ENCODE results near the gene SLC2A4RG. TPM values are rescaled to one million over a fixed set of nuclear protein-coding genes. Genes with fewer than 3 reads are reported as not detected.
A peak's percentile ranks its signal among the peaks of the same experiment; 100 is the strongest.

SLC2A4RG gene
- total RNA-seq, 2 donors from 2014 or later, result 43.5 to 47.0 TPM

DNA sequence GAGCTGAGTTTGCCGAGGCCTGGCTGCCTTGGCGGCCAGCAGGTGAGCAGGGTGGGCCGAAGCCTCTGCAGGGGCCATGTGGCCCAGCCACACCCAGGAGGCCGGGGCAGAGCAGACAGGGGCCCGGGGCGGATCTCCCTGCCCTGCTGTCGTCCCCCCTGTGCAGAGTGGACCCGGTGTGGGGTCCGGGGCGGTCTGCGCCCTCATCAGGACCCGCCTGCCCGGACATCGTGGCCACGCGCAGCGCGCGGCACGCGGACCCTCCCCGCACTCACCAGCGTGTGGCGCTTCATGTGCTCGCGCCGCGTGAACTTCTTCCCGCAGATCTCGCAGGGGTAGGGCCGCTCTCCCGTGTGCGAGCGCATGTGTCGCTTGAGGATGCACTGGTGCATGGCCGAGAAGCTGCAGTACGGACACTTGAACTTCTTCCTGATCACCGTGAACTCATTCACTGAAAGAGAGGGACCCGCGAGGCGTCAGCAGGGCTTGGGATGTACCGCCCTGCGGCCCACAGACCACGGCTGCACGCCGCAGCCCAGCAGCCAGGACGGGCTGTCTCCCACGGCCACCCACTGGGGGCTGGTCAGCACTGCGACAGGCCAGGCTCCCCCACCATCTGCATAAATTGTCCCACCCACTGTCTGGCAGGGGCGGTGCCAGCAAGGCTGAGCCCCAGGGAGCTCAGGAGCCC lies 13.0 kb downstream of the SLC2A4RG start:
- H3K9me3 Mint-ChIP-seq, result no peaks in the 10 kb centered on the region
- H3K4me3 Mint-ChIP-seq, result no peak overlapping the region
- no peaks in the 10 kb centered on the region for H3K36me3 Mint-ChIP-seq (ENCODE audit: insufficient read depth in 2 of 2)
- no peaks in the 10 kb centered on the region for H3K27me3 Mint-ChIP-seq (ENCODE audit: low read depth)
- no peak overlapping the region for H3K27ac Mint-ChIP-seq
- DNase-seq (no peak), ATAC-seq (replicated peaks in 1 of 2) (no peak)
- H3K4me1 Mint-ChIP-seq (ENCODE audit: low read depth), result peaks cover 18% of the 10 kb centered on the region

DNA sequence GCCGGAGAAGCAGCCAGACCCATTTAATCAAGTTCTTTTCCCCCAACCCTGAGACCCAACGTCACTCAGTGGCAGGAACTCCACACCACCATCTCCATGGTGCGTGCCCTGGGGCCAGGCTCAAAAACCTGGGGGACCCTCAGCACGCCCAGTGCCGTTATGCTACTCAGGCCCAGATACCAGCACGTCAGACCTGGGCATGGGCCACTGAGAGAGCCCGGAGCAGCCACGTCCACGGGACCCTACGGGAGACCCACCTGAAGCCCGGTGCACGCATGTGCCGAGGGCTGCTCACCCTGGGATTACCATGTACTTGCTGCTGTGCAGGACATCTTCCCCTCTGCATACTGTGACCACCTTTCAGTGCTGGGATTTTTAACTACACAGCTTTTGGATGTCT lies 13.8 kb downstream of the SLC2A4RG start:
- ATAC-seq (replicated peaks in 1 of 2) (no peak), DNase-seq (no peak)
- Mint-ChIP-seq H3K4me3 (no peak overlapping the region), H3K4me1 (ENCODE audit: low read depth) (peaks cover 18% of the 10 kb centered on the region), H3K27ac (no peak overlapping the region), H3K36me3 (ENCODE audit: insufficient read depth in 2 of 2) (no peaks in the 10 kb centered on the region), H3K9me3 (no peaks in the 10 kb centered on the region), H3K27me3 (ENCODE audit: low read depth) (no peaks in the 10 kb centered on the region)

DNA sequence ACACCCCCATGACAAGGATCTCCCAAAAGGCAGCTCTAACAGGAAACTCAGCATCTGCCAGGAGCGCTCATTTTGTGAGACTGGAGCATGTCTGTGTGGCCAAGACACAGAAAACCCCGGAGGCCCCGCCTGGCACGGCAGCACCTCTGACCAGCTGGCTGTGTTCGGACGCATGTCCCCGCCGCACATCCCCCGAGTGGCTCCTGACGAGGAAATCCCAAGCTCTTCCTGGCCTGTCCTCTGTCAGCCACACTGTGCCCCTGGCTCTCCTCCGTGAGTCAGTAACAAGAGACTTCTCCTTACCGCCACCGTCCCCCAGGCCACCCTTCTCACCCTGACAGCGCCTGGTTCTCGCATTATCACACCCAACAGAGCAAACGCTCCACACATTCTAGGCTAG lies 14.4 kb downstream of the SLC2A4RG start:
- Mint-ChIP-seq H3K27ac (no peak overlapping the region), H3K4me3 (no peak overlapping the region), H3K27me3 (ENCODE audit: low read depth) (no peaks in the 10 kb centered on the region), H3K9me3 (no peaks in the 10 kb centered on the region), H3K36me3 (ENCODE audit: insufficient read depth in 2 of 2) (no peaks in the 10 kb centered on the region), H3K4me1 (ENCODE audit: low read depth) (peaks cover 18% of the 10 kb centered on the region)
- no peak for ATAC-seq (replicated peaks in 1 of 2)
- DNase-seq, result no peak

DNA sequence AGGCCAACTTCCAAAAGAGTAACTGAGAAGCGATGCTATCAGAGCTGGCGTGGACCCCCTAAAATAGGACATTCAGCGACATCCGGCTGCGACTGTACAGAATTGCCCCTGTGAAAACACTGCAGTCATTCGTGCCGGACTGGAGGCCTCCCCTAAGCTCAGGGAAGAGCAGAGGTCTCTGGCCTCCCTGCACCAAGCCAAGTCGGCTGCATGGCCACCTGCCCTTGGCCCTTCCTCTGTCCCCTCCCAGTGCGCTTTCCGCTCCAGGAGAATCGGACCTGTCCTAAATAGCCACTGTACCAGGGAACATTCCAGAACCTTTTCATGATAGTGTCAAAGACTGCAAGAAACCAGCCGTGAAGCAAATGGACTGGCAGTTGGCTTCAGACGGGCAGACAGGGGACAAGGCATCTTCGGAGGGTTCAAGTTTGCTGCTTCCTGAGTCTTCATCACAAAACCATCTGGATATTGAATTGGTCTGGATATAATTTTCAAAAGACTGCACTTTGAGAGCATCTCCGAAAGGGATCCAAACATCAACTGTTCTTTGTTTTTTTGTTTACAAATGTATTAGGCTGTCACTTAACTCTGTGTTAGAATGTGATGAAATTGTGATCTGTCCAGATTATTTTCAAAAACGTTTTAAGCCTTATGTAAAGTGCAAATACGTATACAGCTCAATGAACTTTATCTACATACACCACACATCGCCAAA lies 16.5 kb downstream of the SLC2A4RG start:
- Mint-ChIP-seq H3K27ac (no peak overlapping the region), H3K9me3 (no peaks in the 10 kb centered on the region), H3K27me3 (ENCODE audit: low read depth) (no peaks in the 10 kb centered on the region), H3K36me3 (ENCODE audit: insufficient read depth in 2 of 2) (no peaks in the 10 kb centered on the region), H3K4me1 (ENCODE audit: low read depth) (peaks cover 11% of the 10 kb centered on the region), H3K4me3 (no peak overlapping the region)
- no peak for ATAC-seq (replicated peaks in 1 of 2)
- no peak for DNase-seq

DNA sequence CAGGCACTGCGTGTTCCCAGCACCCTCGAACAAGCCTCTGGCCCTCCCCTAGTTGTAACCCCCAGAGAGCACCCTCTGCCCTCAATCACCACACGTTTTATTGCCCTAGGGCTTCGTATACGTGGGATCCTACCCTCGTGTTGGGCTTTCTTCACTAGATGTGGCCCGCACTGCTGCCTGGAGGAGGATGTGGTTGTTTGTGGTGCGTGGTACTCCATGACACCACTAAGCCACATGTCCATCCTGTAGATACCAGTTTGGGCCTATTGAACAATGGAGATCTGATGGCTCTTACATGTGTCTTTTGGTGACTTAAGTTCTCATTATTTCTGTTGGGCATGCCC lies 17.0 kb downstream of the SLC2A4RG start:
- Mint-ChIP-seq H3K27ac (no peak overlapping the region), H3K4me1 (ENCODE audit: low read depth) (peaks cover 8% of the 10 kb centered on the region), H3K4me3 (no peak overlapping the region), H3K27me3 (ENCODE audit: low read depth) (no peaks in the 10 kb centered on the region), H3K36me3 (ENCODE audit: insufficient read depth in 2 of 2) (no peaks in the 10 kb centered on the region), H3K9me3 (no peaks in the 10 kb centered on the region)
- DNase-seq, result no peak
- peak in 1 of 2 donors; percentile 83 for ATAC-seq (replicated peaks in 1 of 2)

DNA sequence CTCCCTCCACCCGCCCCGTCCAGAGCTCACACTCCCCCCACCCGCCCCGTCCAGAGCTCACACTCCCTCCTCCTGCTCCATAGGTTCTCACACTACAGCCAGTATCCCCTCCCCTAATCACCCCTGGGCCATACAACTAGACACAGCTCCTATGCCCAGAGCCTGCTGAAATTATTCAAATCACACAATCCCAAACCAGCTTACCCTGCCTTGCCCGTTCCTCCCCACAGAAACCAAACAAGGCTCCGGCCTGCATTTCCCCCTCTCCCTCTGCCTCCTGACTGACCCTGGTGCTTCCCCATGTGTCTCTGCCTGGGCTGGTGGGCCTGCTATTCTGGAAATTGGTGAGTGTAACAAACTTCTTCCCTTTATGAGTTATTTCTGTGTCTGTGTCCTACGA lies 18.6 kb downstream of the SLC2A4RG start:
- Mint-ChIP-seq H3K27me3 (ENCODE audit: low read depth) (no peaks in the 10 kb centered on the region), H3K27ac (no peak overlapping the region), H3K4me3 (no peak overlapping the region), H3K36me3 (ENCODE audit: insufficient read depth in 2 of 2) (no peaks in the 10 kb centered on the region), H3K4me1 (ENCODE audit: low read depth) (peaks cover 8% of the 10 kb centered on the region), H3K9me3 (no peaks in the 10 kb centered on the region)
- ATAC-seq (replicated peaks in 1 of 2), result no peak
- DNase-seq, result no peak

DNA sequence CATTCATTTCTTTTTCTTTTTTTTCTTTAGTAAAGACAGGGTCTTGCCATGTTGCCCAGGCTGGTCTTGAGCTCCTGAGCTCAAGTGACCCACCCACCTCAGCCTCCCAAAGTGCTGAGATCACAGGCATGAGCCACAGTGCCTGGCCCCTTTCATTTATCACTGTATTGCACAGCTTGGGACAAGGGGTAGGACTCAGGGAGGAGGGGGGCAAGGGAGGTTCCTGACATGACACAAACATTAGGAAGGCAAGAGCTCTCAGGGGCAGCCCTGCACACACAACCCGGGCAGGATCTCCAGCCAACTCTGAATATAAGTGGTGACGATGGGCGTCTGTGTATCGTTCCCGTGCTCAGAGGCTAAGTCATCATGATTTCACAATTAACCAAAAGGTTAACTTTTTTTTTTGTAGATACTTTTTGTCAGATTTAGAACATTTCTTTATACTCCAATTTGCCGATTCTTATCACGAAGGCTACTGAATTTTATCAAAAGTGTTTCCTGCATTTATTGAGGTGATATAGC lies 19.9 kb downstream of the SLC2A4RG start:
- H3K4me3 Mint-ChIP-seq, result no peak overlapping the region
- ATAC-seq (replicated peaks in 1 of 2) (no peak), DNase-seq (no peak)
- no peaks in the 10 kb centered on the region for H3K9me3 Mint-ChIP-seq
- peaks cover 8% of the 10 kb centered on the region for H3K4me1 Mint-ChIP-seq (ENCODE audit: low read depth)
- H3K27ac Mint-ChIP-seq, result no peak overlapping the region
- H3K36me3 Mint-ChIP-seq (ENCODE audit: insufficient read depth in 2 of 2), result no peaks in the 10 kb centered on the region
- H3K27me3 Mint-ChIP-seq (ENCODE audit: low read depth), result no peaks in the 10 kb centered on the region

DNA sequence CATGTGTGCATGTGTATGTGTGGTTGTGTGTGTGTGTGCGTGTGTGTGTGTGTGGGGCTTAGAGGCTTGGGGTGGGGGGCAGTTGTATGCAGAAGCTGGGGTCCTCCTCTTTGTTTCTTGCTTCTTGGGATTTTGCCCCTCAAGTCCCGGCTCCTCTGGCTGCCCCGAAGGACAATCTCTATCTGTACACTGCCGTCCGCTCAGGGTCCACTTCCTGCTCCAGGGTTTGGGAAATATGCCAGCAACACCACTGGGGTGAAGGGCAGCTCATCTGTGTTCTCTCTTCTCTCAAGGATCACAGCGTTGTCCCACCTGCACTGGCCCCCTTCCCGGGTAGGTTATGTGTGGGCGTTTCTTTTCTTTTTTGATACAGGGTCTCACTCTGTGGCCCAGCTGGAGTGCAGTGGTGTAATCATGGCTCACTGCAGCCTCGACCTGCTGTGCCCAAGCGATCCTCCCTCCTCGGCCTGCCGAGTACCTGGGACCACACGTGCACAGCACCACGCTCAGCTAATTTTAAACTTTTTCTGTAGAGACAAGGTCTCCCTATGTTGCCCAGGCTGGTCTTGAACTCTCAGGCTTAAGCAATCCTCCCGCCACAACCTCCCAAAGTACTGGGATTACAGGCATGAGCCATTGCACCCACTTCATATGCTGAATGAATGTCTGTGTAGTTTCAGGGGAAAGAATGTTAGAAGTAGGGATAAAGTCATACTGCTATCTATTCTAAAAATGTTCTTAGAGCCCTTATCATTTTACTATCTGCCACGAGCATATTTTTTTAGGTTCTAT lies 25.7 kb downstream of the SLC2A4RG start:
- DNase-seq, result no peak
- Mint-ChIP-seq H3K4me1 (ENCODE audit: low read depth) (no peaks in the 10 kb centered on the region), H3K36me3 (ENCODE audit: insufficient read depth in 2 of 2) (no peaks in the 10 kb centered on the region), H3K27ac (no peak overlapping the region), H3K9me3 (no peaks in the 10 kb centered on the region), H3K4me3 (no peak overlapping the region), H3K27me3 (ENCODE audit: low read depth) (no peaks in the 10 kb centered on the region)
- no peak for ATAC-seq (replicated peaks in 1 of 2)

DNA sequence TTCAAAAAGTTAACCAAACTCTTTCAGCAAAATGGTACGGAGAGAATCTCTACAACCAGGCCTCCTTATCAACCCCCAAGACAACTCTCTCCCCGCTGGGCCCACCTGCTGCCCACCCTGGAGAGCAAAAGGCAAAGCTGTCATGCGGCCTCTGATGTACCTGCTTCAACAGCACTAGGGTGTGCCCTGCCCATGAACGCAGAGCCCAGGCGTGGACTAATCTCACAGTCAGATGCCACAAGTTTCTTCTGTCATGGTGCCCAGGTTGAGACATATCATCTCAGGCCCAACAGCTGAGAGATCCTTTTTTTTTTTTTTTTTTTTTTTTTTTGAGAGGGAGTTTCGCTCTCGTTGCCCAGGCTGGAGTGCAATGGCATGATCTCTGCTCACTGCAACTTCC lies 26.3 kb downstream of the SLC2A4RG start:
- no peaks in the 10 kb centered on the region for H3K9me3 Mint-ChIP-seq
- H3K27ac Mint-ChIP-seq, result no peak overlapping the region
- ATAC-seq (replicated peaks in 1 of 2) (no peak), DNase-seq (no peak)
- no peaks in the 10 kb centered on the region for H3K27me3 Mint-ChIP-seq (ENCODE audit: low read depth)
- H3K4me1 Mint-ChIP-seq (ENCODE audit: low read depth), result no peaks in the 10 kb centered on the region
- no peak overlapping the region for H3K4me3 Mint-ChIP-seq
- no peaks in the 10 kb centered on the region for H3K36me3 Mint-ChIP-seq (ENCODE audit: insufficient read depth in 2 of 2)

DNA sequence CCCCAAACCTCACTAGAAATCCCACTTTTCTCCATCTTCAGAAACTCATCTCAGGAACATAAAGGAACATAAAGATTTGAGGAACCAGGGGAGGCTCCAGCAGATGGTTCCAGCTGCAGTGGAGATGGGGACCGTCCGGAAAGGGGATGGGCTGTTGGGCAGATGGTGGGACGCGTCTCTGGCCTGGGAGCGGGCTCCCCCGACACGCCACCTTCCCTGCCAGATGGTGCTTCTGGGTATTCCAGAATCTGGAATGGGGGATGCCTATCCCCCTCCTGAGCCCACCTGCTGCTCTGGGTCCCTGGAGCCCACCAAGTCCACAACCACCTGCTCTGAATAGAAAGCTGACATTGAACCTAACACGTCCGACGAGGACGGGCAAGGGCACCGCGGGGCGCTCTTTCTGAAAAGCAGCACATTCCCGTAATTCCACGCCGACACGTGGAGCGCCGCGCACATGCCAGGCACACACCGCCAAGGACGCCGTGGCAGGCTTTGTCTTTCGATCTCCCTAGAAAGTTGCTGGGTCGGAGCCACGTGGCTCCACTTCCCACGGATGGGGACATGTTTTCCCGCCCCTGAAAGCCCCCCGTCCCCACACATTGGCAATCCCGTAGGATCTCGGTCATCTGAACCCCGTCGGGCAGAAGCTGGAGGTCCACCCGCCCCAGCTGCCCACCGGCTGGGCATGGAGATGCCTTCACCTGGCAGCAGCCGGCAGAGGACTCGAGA lies 27.3 kb downstream of the SLC2A4RG start:
- ATAC-seq (replicated peaks in 1 of 2), result no peak
- Mint-ChIP-seq H3K4me1 (ENCODE audit: low read depth) (no peaks in the 10 kb centered on the region), H3K4me3 (no peak overlapping the region), H3K27ac (no peak overlapping the region), H3K9me3 (no peaks in the 10 kb centered on the region), H3K36me3 (ENCODE audit: insufficient read depth in 2 of 2) (no peaks in the 10 kb centered on the region), H3K27me3 (ENCODE audit: low read depth) (no peaks in the 10 kb centered on the region)
- no peak for DNase-seq

DNA sequence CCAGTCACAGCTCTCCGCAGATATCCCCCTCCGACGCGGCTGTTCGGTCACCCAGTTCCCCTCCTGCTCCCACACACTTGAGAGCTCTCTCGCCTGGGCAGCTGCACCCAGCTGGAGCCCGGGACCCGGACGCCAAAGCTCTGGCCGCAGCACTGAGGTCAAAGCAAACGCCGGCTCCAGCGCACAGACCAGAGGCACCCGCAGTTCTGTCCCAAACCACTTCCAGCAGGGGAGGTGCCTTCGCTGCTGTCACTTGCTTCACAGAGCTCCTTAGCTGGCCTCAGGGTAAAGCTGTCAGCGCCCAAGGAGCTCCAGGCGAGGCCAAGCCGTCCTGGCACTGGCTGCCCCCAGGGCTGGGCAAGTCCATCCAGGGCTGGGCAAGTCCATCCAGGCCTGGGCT lies 27.9 kb downstream of the SLC2A4RG start:
- H3K4me3 Mint-ChIP-seq, result no peak overlapping the region

DNA sequence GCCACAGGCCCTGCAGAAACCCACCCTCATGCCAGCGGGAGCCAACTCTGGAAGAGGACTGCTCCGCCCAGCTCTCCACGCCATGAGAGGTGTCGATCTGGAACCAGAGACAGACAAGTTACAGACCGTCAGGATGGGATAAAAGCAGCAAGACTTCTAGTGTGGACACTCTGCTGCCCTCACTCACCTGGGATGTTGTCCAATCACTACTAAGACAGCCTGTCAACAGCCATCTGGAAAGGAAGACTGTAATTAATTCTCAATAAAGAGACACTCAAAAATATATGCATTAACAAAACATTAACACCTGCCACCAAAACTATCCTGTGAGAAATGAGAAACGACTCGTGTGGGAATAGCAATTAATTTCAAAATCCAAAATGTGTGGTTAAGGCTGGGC lies 28.3 kb downstream of the SLC2A4RG start:
- H3K4me1 Mint-ChIP-seq (ENCODE audit: low read depth), result no peaks in the 10 kb centered on the region
- H3K9me3 Mint-ChIP-seq, result no peaks in the 10 kb centered on the region
- H3K4me3 Mint-ChIP-seq, result no peak overlapping the region
- no peak for ATAC-seq (replicated peaks in 1 of 2)
- H3K27ac Mint-ChIP-seq, result no peak overlapping the region
- no peaks in the 10 kb centered on the region for H3K27me3 Mint-ChIP-seq (ENCODE audit: low read depth)
- DNase-seq, result no peak
- no peaks in the 10 kb centered on the region for H3K36me3 Mint-ChIP-seq (ENCODE audit: insufficient read depth in 2 of 2)

More for the DNA sequence above, 27.9 kb downstream of the SLC2A4RG start:
- DNase-seq (no peak), ATAC-seq (replicated peaks in 1 of 2) (no peak)
- Mint-ChIP-seq H3K9me3 (no peaks in the 10 kb centered on the region), H3K36me3 (ENCODE audit: insufficient read depth in 2 of 2) (no peaks in the 10 kb centered on the region), H3K4me1 (ENCODE audit: low read depth) (no peaks in the 10 kb centered on the region), H3K27me3 (ENCODE audit: low read depth) (no peaks in the 10 kb centered on the region), H3K27ac (no peak overlapping the region)
